HG03460 (cell line): ENCODE data around the gene GMIP.
A peak's percentile ranks its signal among the peaks of the same experiment; 100 is the strongest.
"Not testable (repeated sequence)": the region's sequence is repeated elsewhere in the genome, so short reads cannot be mapped to it uniquely, and the experiment has no call there.

Experiments
- ATAC-seq: cut with Tn5 transposase; IDR thresholded peaks from one replicate; pipeline ENCODE4 v1.9.1; 2021; ENCODE audit not compliant: unreplicated experiment

Gene GMIP, protein sequence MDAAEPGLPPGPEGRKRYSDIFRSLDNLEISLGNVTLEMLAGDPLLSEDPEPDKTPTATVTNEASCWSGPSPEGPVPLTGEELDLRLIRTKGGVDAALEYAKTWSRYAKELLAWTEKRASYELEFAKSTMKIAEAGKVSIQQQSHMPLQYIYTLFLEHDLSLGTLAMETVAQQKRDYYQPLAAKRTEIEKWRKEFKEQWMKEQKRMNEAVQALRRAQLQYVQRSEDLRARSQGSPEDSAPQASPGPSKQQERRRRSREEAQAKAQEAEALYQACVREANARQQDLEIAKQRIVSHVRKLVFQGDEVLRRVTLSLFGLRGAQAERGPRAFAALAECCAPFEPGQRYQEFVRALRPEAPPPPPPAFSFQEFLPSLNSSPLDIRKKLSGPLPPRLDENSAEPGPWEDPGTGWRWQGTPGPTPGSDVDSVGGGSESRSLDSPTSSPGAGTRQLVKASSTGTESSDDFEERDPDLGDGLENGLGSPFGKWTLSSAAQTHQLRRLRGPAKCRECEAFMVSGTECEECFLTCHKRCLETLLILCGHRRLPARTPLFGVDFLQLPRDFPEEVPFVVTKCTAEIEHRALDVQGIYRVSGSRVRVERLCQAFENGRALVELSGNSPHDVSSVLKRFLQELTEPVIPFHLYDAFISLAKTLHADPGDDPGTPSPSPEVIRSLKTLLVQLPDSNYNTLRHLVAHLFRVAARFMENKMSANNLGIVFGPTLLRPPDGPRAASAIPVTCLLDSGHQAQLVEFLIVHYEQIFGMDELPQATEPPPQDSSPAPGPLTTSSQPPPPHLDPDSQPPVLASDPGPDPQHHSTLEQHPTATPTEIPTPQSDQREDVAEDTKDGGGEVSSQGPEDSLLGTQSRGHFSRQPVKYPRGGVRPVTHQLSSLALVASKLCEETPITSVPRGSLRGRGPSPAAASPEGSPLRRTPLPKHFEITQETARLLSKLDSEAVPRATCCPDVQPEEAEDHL

DNA sequence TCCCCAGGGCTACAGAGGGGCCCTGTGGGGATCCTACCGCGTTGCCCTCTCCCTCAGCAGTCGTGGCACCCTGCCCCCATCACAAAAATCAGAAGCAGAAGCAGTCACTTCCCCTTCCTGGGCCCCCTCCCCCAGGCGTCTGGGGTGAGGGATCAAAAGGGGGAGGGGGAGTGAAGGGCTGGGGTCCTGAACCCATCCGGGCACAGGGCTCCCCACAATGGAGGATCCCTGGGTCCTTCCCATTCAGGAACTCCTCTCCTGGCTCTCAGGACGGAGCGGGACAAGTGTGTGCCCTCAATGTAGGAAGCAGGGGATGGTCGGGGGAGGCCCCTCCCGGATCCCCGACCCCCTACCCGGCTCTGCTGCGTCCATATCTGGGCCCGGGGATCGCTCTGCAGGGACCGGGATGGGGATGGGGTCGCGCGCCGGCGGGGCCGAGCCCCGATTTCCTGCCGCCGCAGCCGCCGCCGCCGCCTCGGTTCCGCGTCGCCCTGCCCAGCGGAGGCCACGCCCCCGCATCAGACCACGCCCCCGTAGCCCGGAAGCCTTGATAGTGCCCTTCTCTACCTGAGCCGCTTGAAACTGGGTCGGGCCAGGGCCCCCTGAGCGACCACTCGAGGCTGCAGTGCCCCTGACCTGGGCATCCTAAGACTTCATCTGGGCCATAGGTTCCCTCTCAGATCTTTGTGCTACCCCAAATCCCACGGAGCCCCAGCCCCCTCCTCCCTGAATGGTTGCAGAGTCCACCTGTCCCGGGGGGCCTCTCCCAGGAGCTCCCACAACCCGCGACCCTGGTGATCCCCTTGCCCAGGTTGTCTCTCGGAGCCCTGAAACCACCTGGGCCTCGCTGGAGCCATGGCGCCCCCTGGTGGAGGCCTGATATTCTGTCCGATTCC lies at the start of gene GMIP:
TSS of gene GMIP (minus strand) at position 500 of the 896 bp plus-strand sequence. CDS start at position 372, 128 bp downstream.
- ATAC-seq = peak; percentile 72

DNA sequence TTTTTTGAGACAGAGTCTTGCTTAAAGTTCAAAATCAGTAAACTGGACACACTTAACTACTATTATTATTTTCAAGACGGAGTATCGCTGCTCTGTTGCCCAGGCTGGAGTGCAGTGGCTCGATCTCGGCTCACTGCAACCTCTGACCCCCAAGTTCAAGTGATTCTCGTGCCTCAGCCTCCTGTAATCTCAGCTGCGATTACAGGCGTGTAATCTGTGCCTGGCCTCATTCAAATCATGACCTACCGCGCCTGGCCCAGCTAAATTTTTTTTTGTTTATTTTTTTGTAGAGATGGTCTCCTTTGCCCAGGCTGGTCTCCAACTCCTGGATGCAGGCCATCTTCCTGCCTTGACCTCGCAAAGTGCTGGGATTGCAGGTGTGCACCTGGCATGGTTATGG lies 48.2 kb upstream of the GMIP start:
- ATAC-seq = no peak

DNA sequence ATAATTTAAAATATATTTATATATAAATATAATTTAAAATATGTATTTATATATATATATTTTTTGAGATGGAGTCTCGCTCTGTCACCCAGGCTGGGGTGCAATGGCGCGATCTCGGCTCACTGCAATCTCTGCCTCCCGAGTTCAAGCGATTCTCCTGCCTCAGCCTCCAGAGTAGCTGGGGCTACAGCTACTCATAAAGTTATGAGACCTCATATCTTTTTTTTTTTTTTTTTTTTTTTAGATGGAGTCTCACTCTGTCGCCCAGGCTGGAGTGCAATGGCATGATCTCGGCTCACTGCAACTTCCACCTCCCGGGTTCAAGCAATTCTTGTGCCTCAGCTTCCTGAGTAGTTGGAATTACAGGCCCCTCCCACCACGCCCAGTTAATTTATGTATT lies 45.6 kb upstream of the GMIP start:
- not testable (repeated sequence) for ATAC-seq

DNA sequence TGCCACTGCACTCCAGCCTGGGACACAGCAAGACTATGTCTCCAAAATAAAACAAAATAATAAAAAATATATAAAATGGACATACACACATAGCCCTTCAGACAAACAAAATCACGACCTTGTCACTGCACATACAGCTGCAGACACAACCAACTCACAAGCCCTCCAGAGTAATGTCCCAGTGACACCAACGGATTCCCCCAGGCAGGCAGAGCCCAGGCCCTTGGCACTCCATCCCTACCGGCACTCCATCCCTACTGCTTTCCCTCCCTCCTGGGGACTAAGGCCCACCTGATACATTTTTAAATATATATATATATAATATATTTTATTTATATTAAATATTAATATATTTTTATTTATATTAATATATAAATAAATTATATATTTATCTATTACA lies 43.6 kb upstream of the GMIP start:
- ATAC-seq = no peak

DNA sequence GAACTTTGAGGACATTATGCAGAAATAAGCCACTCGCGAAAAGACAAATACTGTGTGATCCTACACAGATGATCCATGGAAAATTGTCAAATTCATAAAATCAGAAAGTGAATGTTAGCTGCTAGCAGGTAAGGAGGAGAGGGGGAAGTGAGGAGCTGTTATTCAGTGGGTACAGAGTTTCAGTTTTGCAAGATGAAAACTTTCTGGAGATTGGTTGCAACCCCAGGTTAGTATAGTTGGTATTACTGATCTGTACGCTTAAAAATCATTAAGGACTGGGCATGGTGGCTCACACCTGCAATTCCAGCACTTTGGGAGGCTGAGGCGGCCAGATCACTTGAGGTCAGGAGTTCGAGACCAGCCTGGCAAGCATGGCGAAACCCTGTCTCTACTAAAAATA lies 43.1 kb upstream of the GMIP start:
- ATAC-seq = no peak

DNA sequence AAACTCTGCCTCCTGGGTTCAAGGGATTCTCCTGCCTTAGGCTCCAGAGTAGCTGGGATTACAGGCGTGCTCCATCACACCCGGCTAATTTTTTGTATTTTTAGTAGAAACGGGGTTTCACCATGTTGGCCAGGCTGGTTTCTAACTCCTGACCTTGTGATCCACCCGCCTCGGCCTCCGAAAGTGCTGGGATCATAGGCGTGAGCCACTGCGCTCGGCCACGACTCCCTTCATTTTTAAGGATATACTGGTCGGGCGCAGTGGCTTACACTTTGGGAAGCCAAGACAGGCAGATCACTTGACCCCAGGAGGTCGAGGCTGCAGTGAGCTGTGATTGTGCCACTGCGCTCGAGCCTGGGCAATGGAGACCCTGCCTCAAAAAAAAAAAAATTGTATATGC lies 42.7 kb upstream of the GMIP start:
- not testable (repeated sequence) for ATAC-seq

DNA sequence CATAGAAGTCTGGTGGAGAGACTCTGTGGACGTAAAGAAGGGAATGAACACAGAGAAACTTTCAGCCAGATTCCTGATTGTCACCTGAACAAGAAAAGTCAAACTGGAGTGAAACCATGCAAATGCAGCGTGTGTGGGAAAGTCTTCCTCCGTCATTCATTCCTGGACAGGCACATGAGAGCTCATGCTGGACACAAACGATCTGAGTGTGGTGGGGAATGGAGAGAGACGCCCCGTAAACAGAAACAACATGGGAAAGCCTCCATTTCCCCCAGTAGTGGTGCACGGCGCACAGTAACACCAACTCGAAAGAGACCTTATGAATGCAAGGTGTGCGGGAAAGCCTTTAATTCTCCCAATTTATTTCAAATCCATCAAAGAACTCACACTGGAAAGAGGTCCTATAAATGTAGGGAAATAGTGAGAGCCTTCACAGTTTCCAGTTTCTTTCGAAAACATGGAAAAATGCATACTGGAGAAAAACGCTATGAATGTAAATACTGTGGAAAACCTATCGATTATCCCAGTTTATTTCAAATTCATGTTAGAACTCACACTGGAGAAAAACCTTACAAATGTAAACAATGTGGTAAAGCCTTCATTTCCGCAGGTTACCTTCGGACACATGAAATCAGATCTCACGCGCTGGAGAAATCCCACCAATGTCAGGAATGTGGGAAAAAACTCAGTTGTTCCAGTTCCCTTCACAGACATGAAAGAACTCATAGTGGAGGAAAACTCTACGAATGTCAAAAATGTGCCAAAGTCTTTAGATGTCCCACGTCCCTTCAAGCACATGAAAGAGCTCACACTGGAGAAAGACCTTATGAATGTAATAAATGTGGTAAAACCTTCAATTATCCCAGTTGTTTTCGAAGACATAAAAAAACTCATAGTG lies 36.0 kb upstream of the GMIP start:
- no peak for ATAC-seq

DNA sequence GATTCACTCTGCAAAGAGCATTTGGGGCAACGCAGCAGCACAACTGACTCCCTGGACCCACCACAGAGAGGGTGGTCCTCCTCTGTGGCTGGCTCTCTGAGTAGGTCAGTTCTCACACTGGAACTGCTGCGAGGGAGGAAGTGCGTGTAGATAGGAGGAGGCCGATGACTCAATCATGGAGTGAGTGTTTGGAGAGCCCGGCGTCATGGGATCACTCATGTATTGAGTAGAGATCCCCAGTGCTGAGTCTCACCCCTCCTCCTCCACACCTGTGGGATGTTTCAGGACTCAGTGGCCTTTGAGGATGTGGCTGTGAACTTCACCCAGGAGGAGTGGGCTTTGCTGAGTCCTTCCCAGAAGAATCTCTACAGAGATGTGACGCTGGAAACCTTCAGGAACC lies 34.1 kb upstream of the GMIP start:
- no peak for ATAC-seq

DNA sequence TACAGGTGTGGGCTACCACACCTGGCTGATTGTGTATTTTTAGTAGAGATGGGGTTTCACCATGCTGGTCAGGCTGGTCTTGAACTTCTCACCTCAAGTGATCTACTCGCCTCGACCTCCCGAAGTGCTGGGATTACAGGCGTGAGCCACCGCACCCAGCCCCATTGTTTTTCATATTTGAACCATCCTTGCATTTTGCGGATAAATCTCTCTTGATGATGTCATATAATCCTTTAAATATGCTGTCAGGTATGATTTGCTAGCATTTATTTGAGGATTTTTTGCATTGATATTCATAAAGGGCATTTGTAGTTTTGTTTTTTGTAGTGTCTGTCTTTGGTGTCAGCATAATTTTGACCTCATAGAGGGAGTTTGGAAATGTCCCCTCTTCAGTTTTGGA lies 30.9 kb upstream of the GMIP start:
- ATAC-seq = no peak

DNA sequence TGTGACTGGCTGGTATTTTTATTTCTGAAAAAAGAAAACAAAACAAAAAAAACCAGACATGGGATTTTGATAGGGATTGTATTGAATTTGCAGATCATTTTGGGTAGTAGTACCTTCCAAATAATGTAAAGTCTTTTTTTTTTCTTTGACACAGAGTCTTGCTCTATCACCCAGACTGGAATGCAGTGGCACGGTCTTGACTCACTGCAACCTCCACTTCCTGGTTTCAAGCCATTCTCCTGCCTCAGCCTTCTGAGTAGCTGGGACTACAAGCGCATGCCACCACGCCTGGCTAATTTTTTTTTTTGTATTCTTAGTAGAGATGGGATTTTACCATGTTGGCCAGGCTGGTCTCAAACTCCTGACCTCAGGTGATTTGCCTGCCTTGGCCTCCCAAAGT lies 29.4 kb upstream of the GMIP start:
- no peak for ATAC-seq

DNA sequence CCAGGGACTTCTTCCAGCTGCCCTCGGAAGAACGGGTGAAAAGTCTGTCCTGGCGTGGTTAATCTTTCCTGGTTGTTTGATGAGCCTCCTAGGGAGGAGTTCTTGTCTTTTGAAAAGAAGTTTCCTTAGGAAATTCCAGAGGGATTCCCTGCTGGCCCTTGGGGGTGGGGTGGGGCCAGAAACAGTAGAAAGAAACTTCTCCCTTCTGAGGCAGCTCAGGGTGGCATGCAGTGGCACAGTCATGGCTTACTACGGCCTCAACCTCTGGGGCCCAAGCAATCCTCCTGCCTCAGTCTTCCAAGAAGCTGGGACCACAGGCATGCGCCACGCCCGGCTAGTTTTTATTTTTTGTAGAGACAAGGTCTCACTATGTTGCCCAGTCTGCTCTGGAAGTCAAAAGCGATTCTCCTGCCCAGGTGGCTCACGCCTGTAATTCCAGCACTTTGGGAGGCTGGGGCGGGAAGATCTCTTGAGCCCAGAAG lies 26.7 kb upstream of the GMIP start:
- no peak for ATAC-seq

DNA sequence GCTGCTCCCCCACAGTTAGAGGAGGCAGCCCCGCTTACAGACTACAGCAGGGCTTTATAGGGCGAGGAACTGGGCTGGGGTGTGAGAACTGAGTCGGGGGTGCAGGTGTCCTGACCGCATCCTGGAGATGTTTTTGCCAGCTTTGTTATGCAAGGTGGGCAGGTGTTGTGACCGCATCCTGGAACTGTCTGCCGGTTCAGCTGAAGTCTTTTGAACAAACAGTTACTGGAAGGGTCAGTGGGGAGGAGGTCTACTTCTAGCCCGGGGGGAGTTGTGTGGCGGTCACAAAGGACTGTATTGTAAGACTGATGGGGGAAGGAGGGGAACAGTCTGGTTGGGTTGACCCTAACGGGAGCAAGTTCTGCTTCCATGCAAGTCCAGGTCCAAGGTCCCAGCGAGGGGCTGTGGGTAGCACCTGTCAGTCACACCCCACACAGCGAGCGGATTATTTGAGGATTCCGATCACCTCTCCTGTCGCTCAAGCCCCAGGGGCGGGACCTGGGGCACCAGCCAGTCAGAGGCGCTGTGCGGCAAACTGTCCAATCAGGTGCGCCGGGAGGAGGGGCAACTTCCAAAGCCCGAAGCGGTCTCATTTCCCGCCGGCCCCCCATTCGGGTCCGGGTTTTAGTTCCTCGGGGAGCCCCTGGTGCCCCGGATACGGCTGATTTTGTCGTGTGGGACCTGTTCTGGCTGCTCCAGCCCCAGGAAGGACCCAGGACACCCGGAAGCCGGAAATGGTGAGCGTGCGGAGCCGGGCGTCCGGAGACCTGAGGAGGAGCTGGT lies 25.0 kb upstream of the GMIP start, which contains the start of gene ZNF101:
TSS of gene ZNF101 (plus strand) at position 610 of the 783 bp plus-strand sequence. CDS start at position 735, 125 bp downstream.
- ATAC-seq = peak; percentile 55

DNA sequence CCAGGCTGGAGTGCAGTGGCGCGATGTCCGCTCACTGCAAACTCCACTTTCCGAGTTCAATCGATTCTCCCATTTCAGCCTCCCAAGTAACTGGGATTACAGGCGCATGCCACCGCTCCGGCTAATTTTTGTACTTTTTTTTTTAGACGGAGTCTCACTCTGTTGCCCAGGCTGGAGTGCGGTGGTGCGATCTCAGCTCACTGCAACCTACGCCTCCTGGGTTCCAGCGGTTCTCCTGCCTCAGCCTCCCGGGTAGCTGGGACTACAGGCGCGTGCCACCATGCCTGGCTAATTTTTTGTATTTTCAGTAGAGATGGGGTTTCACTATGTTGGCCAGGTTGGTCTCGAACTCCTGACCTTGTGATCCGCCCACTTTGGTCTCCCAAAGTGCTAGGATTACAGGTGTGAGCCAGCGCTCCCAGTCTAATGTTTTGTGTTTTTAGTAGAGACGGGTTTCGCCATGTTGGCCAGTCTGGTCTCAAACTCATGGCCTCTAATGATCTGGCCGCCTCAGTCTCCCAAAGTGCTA lies 22.0 kb upstream of the GMIP start:
- ATAC-seq = not testable (repeated sequence)

DNA sequence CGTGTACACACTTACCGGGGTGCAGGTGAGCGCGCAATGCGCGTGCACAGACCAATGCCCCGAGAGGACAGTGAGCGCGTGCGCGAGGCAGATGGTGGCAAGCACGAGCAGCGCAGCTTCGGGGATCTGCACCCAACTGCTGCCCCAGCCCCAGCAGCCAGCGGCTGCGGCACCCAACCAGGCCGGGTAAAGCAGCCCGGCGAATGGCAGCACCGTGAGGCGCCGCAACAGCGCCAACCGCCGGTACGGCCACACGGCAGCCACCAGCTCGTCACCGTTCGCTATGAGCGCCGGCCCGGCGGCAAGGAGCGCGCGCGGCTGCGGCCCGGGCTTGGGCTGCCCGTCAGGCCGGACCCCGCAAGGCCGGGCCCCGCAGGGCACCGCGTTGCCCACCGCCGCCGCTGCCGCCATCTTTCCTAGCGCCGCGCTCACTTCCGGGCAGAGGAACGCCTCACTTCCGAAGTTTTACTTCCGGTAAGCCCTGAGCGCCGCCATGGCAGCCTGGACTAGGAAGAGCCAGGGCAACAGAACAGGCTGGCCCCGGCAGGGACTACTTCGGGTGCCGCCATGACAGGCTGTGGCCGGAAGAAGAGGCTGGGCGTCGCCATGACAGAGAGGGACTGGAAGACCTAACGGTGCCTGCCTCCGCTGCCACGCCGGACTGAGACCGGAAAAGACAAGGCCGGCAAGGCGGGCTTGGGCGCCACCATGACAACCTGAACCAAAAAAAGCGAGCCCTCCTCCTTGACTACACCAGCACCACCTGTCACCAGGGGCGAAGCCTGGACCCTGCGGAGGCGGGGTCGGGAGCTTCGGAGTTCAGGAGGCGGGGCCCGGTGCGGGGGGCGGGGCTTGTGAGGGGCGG lies 20.0 kb upstream of the GMIP start, which contains the start of gene ATP13A1:
TSS of gene ATP13A1 (minus strand) at position 421 of the 865 bp plus-strand sequence. CDS start at position 411, 10 bp downstream.
- ATAC-seq = peak; percentile 59

DNA sequence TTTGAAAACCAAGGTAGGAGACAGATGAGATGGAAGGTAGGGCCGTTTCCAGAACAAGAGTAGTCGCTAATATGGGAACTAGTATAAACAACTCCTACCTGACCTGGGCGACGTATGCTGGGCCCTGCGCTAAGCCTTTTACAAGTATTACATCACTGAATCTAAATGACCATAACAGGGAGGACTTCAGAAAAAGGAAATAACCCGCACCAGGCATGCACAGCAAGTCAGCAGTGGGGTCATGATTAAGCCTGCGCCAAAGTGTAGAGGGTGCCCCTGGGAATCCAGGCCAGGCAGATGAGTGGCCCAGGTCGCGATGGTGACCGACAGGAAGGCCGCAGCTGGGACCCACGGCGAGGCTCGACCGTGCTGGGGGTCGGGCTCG lies 19.4 kb upstream of the GMIP start:
- ATAC-seq = no peak

DNA sequence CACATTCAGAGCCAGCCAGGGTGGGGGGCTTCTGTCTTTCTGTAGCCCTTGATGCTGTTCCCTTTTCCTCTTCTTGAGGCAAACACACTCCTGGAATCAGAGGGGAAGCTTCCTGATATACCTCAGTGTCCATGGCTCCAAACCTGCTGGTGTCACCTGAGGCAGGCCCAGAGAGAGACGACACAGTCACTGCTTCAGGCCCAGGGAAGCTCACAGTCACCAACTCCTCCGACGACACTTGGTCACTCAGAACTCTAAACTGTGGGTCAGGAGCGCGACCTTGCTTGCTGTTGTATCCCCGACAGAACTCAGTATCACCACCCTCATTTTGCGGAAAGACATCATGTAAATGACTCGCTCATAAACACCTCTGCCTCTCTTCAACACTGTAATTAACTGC lies 18.9 kb upstream of the GMIP start:
- no peak for ATAC-seq

DNA sequence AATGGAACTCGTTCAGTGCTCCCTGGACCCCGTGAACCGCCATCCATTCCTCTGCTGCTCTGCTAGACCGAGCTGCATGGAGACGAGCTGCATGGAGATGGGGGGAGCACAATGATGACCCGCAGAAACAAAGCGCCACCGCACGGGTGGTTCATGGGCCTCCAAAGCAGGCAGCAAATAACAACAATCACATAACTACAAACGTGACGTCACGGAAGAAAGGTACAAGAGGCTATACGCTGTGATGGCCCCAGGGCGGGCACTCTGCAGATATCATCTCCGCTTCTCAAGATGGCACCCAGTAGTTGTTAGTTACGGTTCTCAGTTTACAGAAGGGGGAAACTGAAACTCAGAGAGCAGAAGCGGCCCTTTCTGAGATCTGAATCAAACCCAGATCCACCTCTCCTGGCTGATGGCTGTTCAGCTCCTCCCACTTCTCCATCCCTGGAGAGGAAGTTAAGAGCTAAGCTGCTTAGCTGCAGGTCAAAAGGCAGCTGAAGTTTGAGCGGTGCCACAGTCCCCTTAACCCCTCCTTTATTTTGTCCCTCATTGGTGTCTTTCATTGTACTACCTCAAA lies 18.3 kb upstream of the GMIP start:
- no peak for ATAC-seq
